Calu3 (cell line): Measurements from ENCODE around the gene BBLN. TPM values are rescaled to one million over a fixed set of nuclear protein-coding genes. Genes with fewer than 3 reads are reported as not detected.

ENCODE experiments used
- BruUV-seq: library from RNA; stranded (reverse); fragments of 400-500 nt; replicated peaks from 2 replicates; lab custom pipeline; 2021; lab: Mats Ljungman, UMichigan
- CTCF ChIA-PET: fragments of 300-600 bp; sonication (Branson Sonifier 250); formaldehyde crosslinking; loops from one replicate; lab custom pipeline; 2022; ENCODE audit warnings: antibody characterized with exemption; lab: Charles Lee
- DNase-seq: peaks from one replicate; pipeline ENCODE4 v3.0.0; 2022
- H3K27ac Mint-ChIP-seq: one replicate; pipeline ENCODE4 v1.8.0; 2022; ENCODE audit warnings: mixed read lengths; ENCODE audit not compliant: unreplicated experiment
- H3K27me3 Mint-ChIP-seq: one replicate; pipeline ENCODE4 v1.8.0; 2022; ENCODE audit warnings: mixed read lengths; ENCODE audit not compliant: unreplicated experiment
- H3K36me3 Mint-ChIP-seq: one replicate; pipeline ENCODE4 v1.8.0; 2022; ENCODE audit warnings: mild to moderate bottlenecking, moderate library complexity, mixed read lengths; ENCODE audit not compliant: insufficient read depth, unreplicated experiment
- H3K4me1 Mint-ChIP-seq: one replicate; pipeline ENCODE4 v1.8.0; 2022; ENCODE audit warnings: mild to moderate bottlenecking, low read depth, mixed read lengths; ENCODE audit not compliant: unreplicated experiment
- H3K4me3 Mint-ChIP-seq: one replicate; pipeline ENCODE4 v1.8.0; 2022; ENCODE audit warnings: mild to moderate bottlenecking, low read depth, moderate library complexity, mixed read lengths; ENCODE audit not compliant: unreplicated experiment
- H3K9me3 Mint-ChIP-seq: one replicate; pipeline ENCODE4 v1.8.0; 2022; ENCODE audit warnings: low read depth, mixed read lengths; ENCODE audit not compliant: unreplicated experiment
- CTCF ChIP-seq: fragments of 200-600 bp; IDR thresholded peaks from one replicate; pipeline ENCODE4 v1.8.0; 2022; ENCODE audit warnings: antibody characterized with exemption; ENCODE audit not compliant: unreplicated experiment
- intact Hi-C: fragments of 100-400 bp; cut with micrococcal nuclease; formaldehyde crosslinking; loops from one replicate; pipeline ENCODE4 v1.10.0; 2022; ENCODE audit not compliant: unreplicated experiment
- total RNA-seq: library from RNA; stranded (reverse); gene quantifications from 2 replicates; pipeline ENCODE4 v1.2.3, GENCODE V29; 2022

BBLN gene
- total RNA-seq, 1 experiment from 2014 or later: 82.3 TPM

DNA sequence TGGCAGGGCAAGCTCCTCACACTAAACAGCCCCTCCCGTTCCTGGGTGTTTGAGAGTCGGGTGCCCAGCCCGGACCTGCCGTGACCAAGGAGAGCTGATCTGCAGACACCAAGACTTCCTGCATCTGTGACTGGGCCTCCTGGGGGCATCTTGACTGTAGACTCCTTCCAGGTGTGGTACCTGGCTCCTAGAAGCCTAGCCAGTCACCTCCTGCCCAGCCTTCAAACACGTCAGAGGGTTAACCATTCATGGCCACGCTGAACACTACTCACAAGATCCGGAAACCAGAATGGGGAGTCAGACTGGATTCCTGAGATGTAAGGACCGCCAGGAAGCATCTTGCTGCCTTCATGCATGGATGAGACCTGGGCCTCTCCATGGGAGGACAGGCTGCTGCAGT is 14.5 kb upstream of the BBLN start:
- intact Hi-C loops: no loop called here
- peak overlapping the region; percentile 92 for H3K27ac Mint-ChIP-seq
- peaks cover 40% of the 10 kb centered on the region for H3K36me3 Mint-ChIP-seq
- no peak for TF ChIP-seq CTCF
- CTCF ChIA-PET: interaction anchor here (0.6 kb wide), 1 partner anchor 62 kb away, joined by 3 read pairs; no protein-coding TSS in a partner anchor
- no TSS peak for BruUV-seq
- peaks cover 45% of the 10 kb centered on the region for H3K4me1 Mint-ChIP-seq
- no peak overlapping the region for H3K4me3 Mint-ChIP-seq
- peaks cover 2% of the 10 kb centered on the region for H3K27me3 Mint-ChIP-seq
- no peaks in the 10 kb centered on the region for H3K9me3 Mint-ChIP-seq
- peak; percentile 75 for DNase-seq

DNA sequence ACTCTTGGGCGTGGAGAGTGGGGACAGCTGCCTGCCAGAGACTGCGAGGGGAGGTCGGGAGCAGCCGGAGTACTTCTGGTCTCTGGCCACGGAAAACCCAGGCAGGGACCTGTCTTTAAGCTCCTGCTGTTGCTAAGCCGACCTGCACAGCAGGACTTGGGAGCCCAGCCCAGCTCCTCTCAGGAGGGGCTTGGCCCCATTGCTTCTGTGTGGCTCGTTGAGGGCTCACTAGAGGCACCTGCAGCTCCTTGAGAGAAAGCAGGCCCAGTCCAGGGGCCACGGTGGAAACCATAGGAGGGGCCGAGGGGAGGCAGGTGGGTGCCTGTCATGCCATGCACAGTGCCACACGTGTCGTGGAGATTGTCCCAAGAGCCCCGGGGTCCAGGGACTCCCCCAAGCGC is 14.1 kb upstream of the BBLN start:
- H3K36me3 Mint-ChIP-seq: peaks cover 44% of the 10 kb centered on the region
- peaks cover 6% of the 10 kb centered on the region for H3K27me3 Mint-ChIP-seq

GRCh38 chr9:128146591-128147120 is 13.4 kb upstream of the BBLN start:
- BruUV-seq: no TSS peak

More for the DNA sequence above, 14.1 kb upstream of the BBLN start:
- Mint-ChIP-seq H3K27ac (peak overlapping the region; percentile 92), H3K9me3 (no peaks in the 10 kb centered on the region), H3K4me1 (peaks cover 49% of the 10 kb centered on the region), H3K4me3 (no peak overlapping the region)
- intact Hi-C loops: no loop called here
- TF ChIP-seq CTCF: no peak
- no peak for DNase-seq
- CTCF ChIA-PET: interaction anchor here (0.6 to 0.7 kb wide), 2 partner anchors 28 to 61 kb away, joined by 3 to 5 read pairs; no protein-coding TSS in a partner anchor
- no TSS peak for BruUV-seq

GRCh38 chr9:128148509-128149000 is 11.5 kb upstream of the BBLN start:
- no TSS peak for BruUV-seq

More at GRCh38 chr9:128146591-128147120, 13.4 kb upstream of the BBLN start:
- peaks cover 53% of the 10 kb centered on the region for H3K4me1 Mint-ChIP-seq
- H3K27me3 Mint-ChIP-seq: peaks cover 11% of the 10 kb centered on the region
- peaks cover 51% of the 10 kb centered on the region for H3K36me3 Mint-ChIP-seq
- CTCF ChIA-PET: interaction anchor here (0.7 kb wide), 1 partner anchor 29 kb away, joined by 5 read pairs; no protein-coding TSS in a partner anchor
- no peak overlapping the region for H3K4me3 Mint-ChIP-seq
- intact Hi-C loops: no loop called here
- peak overlapping the region; percentile 92 for H3K27ac Mint-ChIP-seq
- no peak for DNase-seq
- H3K9me3 Mint-ChIP-seq: no peaks in the 10 kb centered on the region
- TF ChIP-seq CTCF: no peak

More at GRCh38 chr9:128148509-128149000, 11.5 kb upstream of the BBLN start:
- Mint-ChIP-seq H3K36me3 (peaks cover 67% of the 10 kb centered on the region), H3K27ac (peak overlapping the region; percentile 100), H3K4me3 (peak overlapping the region; percentile 89), H3K27me3 (peaks cover 11% of the 10 kb centered on the region), H3K4me1 (peaks cover 39% of the 10 kb centered on the region), H3K9me3 (no peaks in the 10 kb centered on the region)
- no peak for TF ChIP-seq CTCF
- intact Hi-C loops: no loop called here
- DNase-seq: no peak
- CTCF ChIA-PET: interaction anchor here (0.5 to 2.6 kb wide), 4 partner anchors 12 to 140 kb away, joined by 4 to 8 read pairs (median 6); no protein-coding TSS in a partner anchor
